RCC 7860 (cell line): ENCODE results near the gene HOXC9.

Experiments
- DNase-seq: peaks from one replicate; pipeline ENCODE4 v3.0.0-alpha.2; 2015; ENCODE audit warnings: low spot score
- FAIRE-seq: peaks from 2 replicates; lab custom pipeline; 2012; peaks lifted over from hg19 to GRCh38; lab: Jason Lieb, UNC

The HOXC9 gene

GRCh38 chr12:54011665-54012532, 11.9 kb downstream of the HOXC9 start:
- FAIRE-seq (no peak), DNase-seq (no peak)

GRCh38 chr12:54012631-54013409, 12.9 kb downstream of the HOXC9 start:
- DNase-seq (no peak), FAIRE-seq (no peak)

- FAIRE-seq (no peak), DNase-seq (no peak)
These were observed 14.5 kb downstream of the HOXC9 start for GRCh38 chr12:54014377-54015017.

GRCh38 chr12:54015018-54015931, 15.3 kb downstream of the HOXC9 start:
- DNase-seq: no peak
- no peak for FAIRE-seq

- no peak for DNase-seq
- FAIRE-seq: no peak
These were observed 16.1 kb downstream of the HOXC9 start for GRCh38 chr12:54016051-54016450.

- DNase-seq (peak; percentile 68), FAIRE-seq (peak; percentile 70)
These were observed 16.6 kb downstream of the HOXC9 start for GRCh38 chr12:54016478-54016964.

GRCh38 chr12:54017027-54017788, 17.2 kb downstream of the HOXC9 start:
- FAIRE-seq: no peak
- DNase-seq: peak; percentile 50

- peak; percentile 16 for FAIRE-seq
These were observed 18.0 kb downstream of the HOXC9 start for GRCh38 chr12:54017878-54018467.

GRCh38 chr12:54018468-54018984, 18.6 kb downstream of the HOXC9 start:
- no peak for FAIRE-seq
- peak; percentile 37 for DNase-seq

More at GRCh38 chr12:54017878-54018467, 18.0 kb downstream of the HOXC9 start:
- peak; percentile 84 for DNase-seq

- FAIRE-seq: no peak
- no peak for DNase-seq
These were observed 19.3 kb downstream of the HOXC9 start for GRCh38 chr12:54019091-54019811.

- peak; percentile 20 for DNase-seq
- FAIRE-seq: no peak
These were observed 20.1 kb downstream of the HOXC9 start for GRCh38 chr12:54019924-54020590.

- FAIRE-seq: no peak
- no peak for DNase-seq
These were observed 20.8 kb downstream of the HOXC9 start for GRCh38 chr12:54020591-54021405.

GRCh38 chr12:54021432-54022013, 21.6 kb downstream of the HOXC9 start:
- no peak for FAIRE-seq
- no peak for DNase-seq

GRCh38 chr12:54022960-54023884, 23.3 kb downstream of the HOXC9 start:
- DNase-seq (no peak), FAIRE-seq (no peak)

GRCh38 chr12:54024127-54024526, 24.2 kb downstream of the HOXC9 start:
- DNase-seq (no peak), FAIRE-seq (no peak)
